OCI-LY1 (cell line): ENCODE results near the gene ZNF791.

ENCODE experiments used
- EZH2 ChIP-seq: fragments of 200-600 bp; sonication (generic), shearing (Covaris generic); IDR thresholded peaks from 2 replicates; pipeline ENCODE4 v1.8.0; 2017; ENCODE audit warnings: borderline replicate concordance, mixed run types, mild to moderate bottlenecking, antibody characterized with exemption, low read length, moderate library complexity, mixed read lengths
- TF ChIP-seq, protein P1 (sequence below): fragments of 200-600 bp; sonication (generic), shearing (Covaris generic); IDR thresholded peaks from 2 replicates; pipeline ENCODE4 v1.5.1; 2017; ENCODE audit warnings: mild to moderate bottlenecking, antibody characterized with exemption, low read length, moderate library complexity, mixed read lengths

DNA sequence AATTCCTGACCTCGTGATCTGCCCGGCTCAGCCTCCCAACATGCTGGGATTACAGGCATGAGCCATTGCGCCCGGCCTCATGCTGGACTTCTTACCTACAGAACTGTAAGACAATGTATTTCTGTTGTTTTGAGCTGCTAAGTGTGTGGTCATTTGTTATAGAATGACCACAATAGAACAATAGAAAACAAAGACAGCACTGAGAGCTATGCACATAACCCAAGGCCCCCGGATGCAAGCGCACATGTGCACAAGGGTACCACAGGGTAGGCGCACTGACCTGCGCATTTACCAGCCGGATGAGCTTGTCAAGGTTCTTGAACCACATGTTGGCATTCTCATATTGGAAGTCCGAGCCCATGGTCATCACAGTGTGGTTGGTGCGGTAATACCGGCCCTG, 50.3 kb downstream of the ZNF791 start:
- TF ChIP-seq, protein P1, sequence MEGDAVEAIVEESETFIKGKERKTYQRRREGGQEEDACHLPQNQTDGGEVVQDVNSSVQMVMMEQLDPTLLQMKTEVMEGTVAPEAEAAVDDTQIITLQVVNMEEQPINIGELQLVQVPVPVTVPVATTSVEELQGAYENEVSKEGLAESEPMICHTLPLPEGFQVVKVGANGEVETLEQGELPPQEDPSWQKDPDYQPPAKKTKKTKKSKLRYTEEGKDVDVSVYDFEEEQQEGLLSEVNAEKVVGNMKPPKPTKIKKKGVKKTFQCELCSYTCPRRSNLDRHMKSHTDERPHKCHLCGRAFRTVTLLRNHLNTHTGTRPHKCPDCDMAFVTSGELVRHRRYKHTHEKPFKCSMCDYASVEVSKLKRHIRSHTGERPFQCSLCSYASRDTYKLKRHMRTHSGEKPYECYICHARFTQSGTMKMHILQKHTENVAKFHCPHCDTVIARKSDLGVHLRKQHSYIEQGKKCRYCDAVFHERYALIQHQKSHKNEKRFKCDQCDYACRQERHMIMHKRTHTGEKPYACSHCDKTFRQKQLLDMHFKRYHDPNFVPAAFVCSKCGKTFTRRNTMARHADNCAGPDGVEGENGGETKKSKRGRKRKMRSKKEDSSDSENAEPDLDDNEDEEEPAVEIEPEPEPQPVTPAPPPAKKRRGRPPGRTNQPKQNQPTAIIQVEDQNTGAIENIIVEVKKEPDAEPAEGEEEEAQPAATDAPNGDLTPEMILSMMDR, result no peak
- TF ChIP-seq EZH2, result no peak
